WTC11 (cell line): Measurements from ENCODE around the gene NPAS3. TPM values are rescaled to one million over a fixed set of nuclear protein-coding genes. Genes with fewer than 3 reads are reported as not detected.

Experiments
- ATAC-seq: fragments of 200-7000 bp; cut with Tn5 transposase; 2 replicates; pipeline ENCODE4 v1.10.0; 2021; ENCODE audit warnings: mild to moderate bottlenecking, moderate library complexity
- CTCF ChIA-PET: fragments of 300-600 bp; sonication (Branson Sonifier 250); formaldehyde crosslinking; loops from one replicate; lab custom pipeline; 2021; ENCODE audit warnings: antibody characterized with exemption; lab: Charles Lee
- POLR2A ChIA-PET: fragments of 350-600 bp; sonication (Branson Sonifier 250); formaldehyde crosslinking; loops from one replicate; lab custom pipeline; 2021; ENCODE audit warnings: antibody characterized with exemption; lab: Charles Lee
- DNase-seq: peaks from one replicate; pipeline ENCODE4 v3.0.0; 2021; ENCODE audit warnings: low spot score
- H3K27ac Mint-ChIP-seq: 2 replicates; pipeline ENCODE4 v1.8.0; 2021; ENCODE audit warnings: mixed read lengths
- H3K27me3 Mint-ChIP-seq: 2 replicates; pipeline ENCODE4 v1.8.0; 2021; ENCODE audit warnings: low read depth, mild to moderate bottlenecking, moderate library complexity, mixed read lengths
- H3K36me3 Mint-ChIP-seq: 2 replicates; pipeline ENCODE4 v1.8.0; 2021; ENCODE audit warnings: mixed read lengths
- H3K4me1 Mint-ChIP-seq: 2 replicates; pipeline ENCODE4 v1.8.0; 2022; ENCODE audit warnings: mixed read lengths
- H3K4me3 Mint-ChIP-seq: 2 replicates; pipeline ENCODE4 v1.8.0; 2021; ENCODE audit warnings: mild to moderate bottlenecking, moderate library complexity, mixed read lengths
- H3K9me3 Mint-ChIP-seq: 2 replicates; pipeline ENCODE4 v1.8.0; 2021; ENCODE audit warnings: mixed read lengths
- ELF4 ChIP-seq: sonication (generic); formaldehyde crosslinking; IDR thresholded peaks from 2 replicates; pipeline ENCODE4 v1.8.1; 2022; ENCODE audit warnings: low read depth, mild to moderate bottlenecking, moderate library complexity, missing genetic modification reagents
- EMX1 ChIP-seq: fragments of 250-450 bp; sonication (Bioruptor Pico); IDR thresholded peaks from 2 replicates; pipeline ENCODE4 v1.8.0; 2021; ENCODE audit warnings: mild to moderate bottlenecking
- ETV6 ChIP-seq: sonication (generic); formaldehyde crosslinking; IDR thresholded peaks from 2 replicates; pipeline ENCODE4 v1.8.1; 2022; ENCODE audit warnings: mild to moderate bottlenecking, missing genetic modification reagents
- MLX ChIP-seq: sonication (generic); formaldehyde crosslinking; IDR thresholded peaks from 2 replicates; pipeline ENCODE4 v1.8.1; 2023; ENCODE audit warnings: mild to moderate bottlenecking, missing genetic modification reagents, moderate library complexity
- PREB ChIP-seq: sonication (generic); formaldehyde crosslinking; IDR thresholded peaks from 2 replicates; pipeline ENCODE4 v1.8.1; 2022; ENCODE audit warnings: mild to moderate bottlenecking, missing genetic modification reagents, moderate library complexity, borderline replicate concordance
- PRRX2 ChIP-seq: fragments of 250-450 bp; sonication (Bioruptor Pico); IDR thresholded peaks from 2 replicates; pipeline ENCODE4 v1.8.0; 2021; ENCODE audit warnings: mild to moderate bottlenecking
- USF2 ChIP-seq: sonication (generic); formaldehyde crosslinking; IDR thresholded peaks from 2 replicates; pipeline ENCODE4 v1.8.1; 2023; ENCODE audit warnings: mild to moderate bottlenecking, missing genetic modification reagents, moderate library complexity
- ZBTB21 ChIP-seq: sonication (generic); formaldehyde crosslinking; IDR thresholded peaks from 2 replicates; pipeline ENCODE4 v1.8.1; 2023; ENCODE audit warnings: mild to moderate bottlenecking, missing genetic modification reagents, borderline replicate concordance
- ZNF671 ChIP-seq: fragments of 250-450 bp; sonication (Bioruptor Pico); IDR thresholded peaks from 2 replicates; pipeline ENCODE4 v1.8.0; 2021; ENCODE audit warnings: mild to moderate bottlenecking
- total RNA-seq: library from RNA; stranded (reverse); gene quantifications from 3 replicates; pipeline ENCODE4 v1.2.3, GENCODE V29; 2021
- TF ChIP-seq, protein P1 (sequence below): sonication (generic); formaldehyde crosslinking; IDR thresholded peaks from 2 replicates; pipeline ENCODE4 v1.8.1; 2023; ENCODE audit warnings: mild to moderate bottlenecking, missing genetic modification reagents
- TF ChIP-seq, protein P2 (sequence below): sonication (generic); formaldehyde crosslinking; conservative IDR thresholded peaks from 2 replicates; pipeline ENCODE4 v1.8.1; 2022; ENCODE audit warnings: mild to moderate bottlenecking, missing genetic modification reagents
- TF ChIP-seq, protein P3 (sequence below): sonication (generic); formaldehyde crosslinking; IDR thresholded peaks from 2 replicates; pipeline ENCODE4 v1.8.0; 2022; ENCODE audit warnings: mild to moderate bottlenecking, missing genetic modification reagents

NPAS3 gene
- total RNA-seq, 1 experiment from 2014 or later, result 3.2 TPM

GRCh38 chr14:33573301-33573880 lies 634.7 kb downstream of the NPAS3 start:
- ATAC-seq (no peak), DNase-seq (no peak)
- Mint-ChIP-seq H3K27me3 (no peaks in the 10 kb centered on the region), H3K27ac (no peak overlapping the region), H3K9me3 (peaks cover 9% of the 10 kb centered on the region; the same call in 1 of the 2 replicates), H3K4me3 (no peak overlapping the region), H3K36me3 (no peaks in the 10 kb centered on the region), H3K4me1 (peaks cover 16% of the 10 kb centered on the region)
- POLR2A ChIA-PET, result interaction anchor here (0.7 kb wide), 1 partner anchor 529 kb away, joined by 6 read pairs; no protein-coding TSS in a partner anchor
- TF ChIP-seq PREB (CRISPR knock-in tag), result no peak
- CTCF ChIA-PET, result no interaction called here

DNA sequence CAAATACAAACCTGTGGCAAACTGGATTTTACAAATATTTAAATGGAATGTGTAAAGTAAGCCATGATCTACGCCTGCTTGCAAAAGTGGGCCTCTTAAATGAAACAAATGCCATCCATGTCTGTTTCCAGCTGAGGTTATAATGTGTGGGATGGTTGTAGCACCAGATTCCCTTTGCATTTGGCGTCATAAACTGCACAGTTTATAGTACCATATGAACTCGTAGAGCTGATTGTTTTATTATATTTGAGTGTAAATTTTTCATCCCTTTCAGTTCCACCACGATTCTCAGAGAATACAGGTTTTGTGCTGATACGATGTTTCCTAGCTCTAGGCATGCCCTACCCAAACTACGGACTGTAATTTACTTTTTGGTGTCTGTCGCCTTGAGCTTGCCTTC lies 637.3 kb downstream of the NPAS3 start:
- Mint-ChIP-seq H3K9me3 (peaks cover 9% of the 10 kb centered on the region; the same call in 1 of the 2 replicates), H3K27ac (no peak overlapping the region), H3K4me3 (no peak overlapping the region), H3K4me1 (peaks cover 2% of the 10 kb centered on the region), H3K36me3 (no peaks in the 10 kb centered on the region), H3K27me3 (no peaks in the 10 kb centered on the region)
- TF ChIP-seq, protein P1, sequence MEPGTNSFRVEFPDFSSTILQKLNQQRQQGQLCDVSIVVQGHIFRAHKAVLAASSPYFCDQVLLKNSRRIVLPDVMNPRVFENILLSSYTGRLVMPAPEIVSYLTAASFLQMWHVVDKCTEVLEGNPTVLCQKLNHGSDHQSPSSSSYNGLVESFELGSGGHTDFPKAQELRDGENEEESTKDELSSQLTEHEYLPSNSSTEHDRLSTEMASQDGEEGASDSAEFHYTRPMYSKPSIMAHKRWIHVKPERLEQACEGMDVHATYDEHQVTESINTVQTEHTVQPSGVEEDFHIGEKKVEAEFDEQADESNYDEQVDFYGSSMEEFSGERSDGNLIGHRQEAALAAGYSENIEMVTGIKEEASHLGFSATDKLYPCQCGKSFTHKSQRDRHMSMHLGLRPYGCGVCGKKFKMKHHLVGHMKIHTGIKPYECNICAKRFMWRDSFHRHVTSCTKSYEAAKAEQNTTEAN, result no peak
- TF ChIP-seq, protein P2, sequence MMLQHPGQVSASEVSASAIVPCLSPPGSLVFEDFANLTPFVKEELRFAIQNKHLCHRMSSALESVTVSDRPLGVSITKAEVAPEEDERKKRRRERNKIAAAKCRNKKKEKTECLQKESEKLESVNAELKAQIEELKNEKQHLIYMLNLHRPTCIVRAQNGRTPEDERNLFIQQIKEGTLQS, result no peak
- TF ChIP-seq, protein P3, sequence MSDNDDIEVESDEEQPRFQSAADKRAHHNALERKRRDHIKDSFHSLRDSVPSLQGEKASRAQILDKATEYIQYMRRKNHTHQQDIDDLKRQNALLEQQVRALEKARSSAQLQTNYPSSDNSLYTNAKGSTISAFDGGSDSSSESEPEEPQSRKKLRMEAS (CRISPR knock-in tag), result no peak
- TF ChIP-seq ETV6 (CRISPR knock-in tag) (no peak), USF2 (CRISPR knock-in tag) (no peak), ELF4 (no peak), ZNF671 (CRISPR knock-in tag) (no peak), PRRX2 (CRISPR knock-in tag) (no peak)
- ATAC-seq, result no peak
- ChIA-PET CTCF (no interaction called here), POLR2A (no interaction called here)
- DNase-seq, result no peak

DNA sequence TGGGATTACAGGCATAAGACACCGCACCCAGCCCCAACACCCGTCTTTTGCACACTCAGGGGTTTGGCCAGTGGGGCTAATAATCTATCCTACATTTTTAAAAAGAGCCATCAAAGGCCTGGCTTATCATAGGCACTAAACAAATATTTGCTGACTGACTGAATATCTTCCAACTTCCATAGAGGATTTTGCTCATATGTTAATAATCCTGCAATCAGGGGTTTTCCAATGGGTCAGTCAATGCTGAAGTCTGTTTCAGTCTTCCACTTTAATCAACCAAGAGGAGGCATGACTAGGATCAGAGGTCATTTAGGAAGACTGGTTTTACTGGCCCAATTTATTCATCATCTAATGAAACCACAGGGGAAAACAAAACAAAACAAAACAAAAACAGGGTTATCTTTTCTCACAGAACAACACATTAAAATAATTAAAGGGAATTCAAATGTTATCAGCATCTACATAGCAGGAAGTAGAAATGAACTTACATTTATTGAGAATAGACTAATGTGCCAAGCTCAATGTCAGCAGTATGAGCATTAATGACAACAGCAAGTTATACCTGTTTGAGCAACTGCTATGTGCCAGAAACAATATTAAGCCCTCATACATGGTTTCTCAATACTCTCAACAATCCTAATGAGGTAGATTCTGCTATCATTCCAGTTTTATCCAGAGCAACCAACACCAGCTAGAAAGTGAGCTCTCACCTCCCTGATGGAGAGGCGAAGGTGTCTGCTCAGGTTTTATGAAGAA lies 640.0 kb downstream of the NPAS3 start:
- no peak overlapping the region for H3K4me3 Mint-ChIP-seq
- H3K27me3 Mint-ChIP-seq, result peaks cover 9% of the 10 kb centered on the region
- peaks cover 8% of the 10 kb centered on the region; the same call in 1 of the 2 replicates for H3K9me3 Mint-ChIP-seq
- no peak for DNase-seq
- H3K27ac Mint-ChIP-seq, result no peak overlapping the region
- no peak for TF ChIP-seq ZBTB21 (CRISPR knock-in tag)
- no peak for TF ChIP-seq MLX (CRISPR knock-in tag)
- TF ChIP-seq, protein P1, result no peak
- no peak for TF ChIP-seq EMX1 (CRISPR knock-in tag)
- no peak for TF ChIP-seq PREB (CRISPR knock-in tag)
- H3K4me1 Mint-ChIP-seq, result no peaks in the 10 kb centered on the region
- ChIA-PET CTCF (interaction anchor here (1.2 kb wide), 1 partner anchor 98 kb away, joined by 3 read pairs; no protein-coding TSS in a partner anchor), POLR2A (no interaction called here)
- no peak for ATAC-seq
- no peaks in the 10 kb centered on the region for H3K36me3 Mint-ChIP-seq
